Right lobe of liver (tissue), 4 donors: ENCODE measurements around the gene WSCD2.

ENCODE experiments used
- POLR2A ChIP-seq: fragments of 450-650 bp; IDR thresholded peaks from one replicate; pipeline ENCODE4 v1.6.1; 2017; ENCODE audit warnings: antibody characterized with exemption, mild to moderate bottlenecking
- TF ChIP-seq, protein P1 (sequence below), 4 donors: fragments of 200-600 bp in 3 of 4; fragments of 450-650 bp in 1 of 4; IDR thresholded peaks; one replicate each; pipeline versions ENCODE4 v1.5.1 to v1.8.0; 2016 to 2022; ENCODE audit warnings: antibody characterized with exemption in 4 of 4, mild to moderate bottlenecking in 2 of 4
- donor health status: DM: no; HTN: no; CAD: no.
- donor health status: DM: no; HTN: no; CAD: no.
- donor health status: DM: no; HTN: yes; CAD: no.

DNA sequence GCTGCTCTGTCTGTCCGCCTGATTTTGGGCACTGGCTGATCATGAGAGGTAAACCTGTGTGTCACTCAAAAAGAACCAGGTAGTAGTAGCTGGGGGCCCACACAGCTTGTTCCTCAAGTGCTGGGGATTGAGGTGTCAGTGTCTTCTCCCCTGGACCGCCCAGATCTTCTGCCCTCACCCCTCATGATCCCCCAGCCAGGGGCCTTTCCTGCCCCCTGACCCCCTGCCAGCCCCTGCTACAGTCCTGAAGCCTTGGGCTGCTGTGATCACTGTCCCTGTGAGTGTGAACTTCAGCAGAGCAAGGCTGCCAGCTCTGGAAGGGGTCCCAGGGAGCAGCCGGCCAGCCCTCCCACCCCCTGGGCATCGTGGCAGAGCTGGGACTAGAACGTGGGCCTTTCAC is 11.4 kb downstream of the WSCD2 start:
- TF ChIP-seq, protein P1, sequence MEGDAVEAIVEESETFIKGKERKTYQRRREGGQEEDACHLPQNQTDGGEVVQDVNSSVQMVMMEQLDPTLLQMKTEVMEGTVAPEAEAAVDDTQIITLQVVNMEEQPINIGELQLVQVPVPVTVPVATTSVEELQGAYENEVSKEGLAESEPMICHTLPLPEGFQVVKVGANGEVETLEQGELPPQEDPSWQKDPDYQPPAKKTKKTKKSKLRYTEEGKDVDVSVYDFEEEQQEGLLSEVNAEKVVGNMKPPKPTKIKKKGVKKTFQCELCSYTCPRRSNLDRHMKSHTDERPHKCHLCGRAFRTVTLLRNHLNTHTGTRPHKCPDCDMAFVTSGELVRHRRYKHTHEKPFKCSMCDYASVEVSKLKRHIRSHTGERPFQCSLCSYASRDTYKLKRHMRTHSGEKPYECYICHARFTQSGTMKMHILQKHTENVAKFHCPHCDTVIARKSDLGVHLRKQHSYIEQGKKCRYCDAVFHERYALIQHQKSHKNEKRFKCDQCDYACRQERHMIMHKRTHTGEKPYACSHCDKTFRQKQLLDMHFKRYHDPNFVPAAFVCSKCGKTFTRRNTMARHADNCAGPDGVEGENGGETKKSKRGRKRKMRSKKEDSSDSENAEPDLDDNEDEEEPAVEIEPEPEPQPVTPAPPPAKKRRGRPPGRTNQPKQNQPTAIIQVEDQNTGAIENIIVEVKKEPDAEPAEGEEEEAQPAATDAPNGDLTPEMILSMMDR (IDR thresholded peaks at IDR 0.05) = no peak
- no peak for TF ChIP-seq POLR2A
